Glutamatergic neuron (in vitro differentiated cells): Measurements from ENCODE around the gene EPN2. TPM values are rescaled to one million over a fixed set of nuclear protein-coding genes. Genes with fewer than 3 reads are reported as not detected.

Experiments used
- DNase-seq: peaks from one replicate; pipeline ENCODE4 v3.0.0; 2022
- H3K27ac Mint-ChIP-seq: one replicate; pipeline ENCODE4 v1.8.0; 2020; ENCODE audit warnings: mild to moderate bottlenecking, mixed read lengths, inconsistent platforms; ENCODE audit not compliant: unreplicated experiment
- H3K27me3 Mint-ChIP-seq: one replicate; pipeline ENCODE4 v1.8.0; 2020; ENCODE audit warnings: mild to moderate bottlenecking, moderate library complexity, mixed read lengths, inconsistent platforms; ENCODE audit not compliant: unreplicated experiment
- H3K36me3 Mint-ChIP-seq: one replicate; pipeline ENCODE4 v1.8.0; 2020; ENCODE audit warnings: mild to moderate bottlenecking, mixed read lengths, inconsistent platforms; ENCODE audit not compliant: unreplicated experiment
- H3K4me1 Mint-ChIP-seq: one replicate; pipeline ENCODE4 v1.8.0; 2020; ENCODE audit warnings: mild to moderate bottlenecking, low read depth, mixed read lengths, inconsistent platforms; ENCODE audit not compliant: unreplicated experiment
- H3K4me3 Mint-ChIP-seq: one replicate; pipeline ENCODE4 v1.8.0; 2020; ENCODE audit warnings: mild to moderate bottlenecking, mixed read lengths, inconsistent platforms; ENCODE audit not compliant: unreplicated experiment
- H3K9me3 Mint-ChIP-seq: one replicate; pipeline ENCODE4 v1.8.0; 2020; ENCODE audit warnings: mild to moderate bottlenecking, moderate library complexity, mixed read lengths, inconsistent platforms; ENCODE audit not compliant: unreplicated experiment
- total RNA-seq: library from RNA; stranded (reverse); fragmentation: NEBNext Ultra II Directional; extraction: Animal tissue kit (Norgen Biotek cat#: 25700); gene quantifications from one replicate; pipeline ENCODE4 v1.2.1, GENCODE V29; 2021; ENCODE audit not compliant: unreplicated experiment
- TF ChIP-seq, protein P1 (sequence below): fragments of 200-600 bp; sonication (generic); IDR thresholded peaks from one replicate; pipeline ENCODE4 v1.5.0; 2021; ENCODE audit not compliant: partially characterized antibody, unreplicated experiment

The EPN2 gene
- total RNA-seq, 1 donor from 2014 or later: 45.2 TPM

DNA sequence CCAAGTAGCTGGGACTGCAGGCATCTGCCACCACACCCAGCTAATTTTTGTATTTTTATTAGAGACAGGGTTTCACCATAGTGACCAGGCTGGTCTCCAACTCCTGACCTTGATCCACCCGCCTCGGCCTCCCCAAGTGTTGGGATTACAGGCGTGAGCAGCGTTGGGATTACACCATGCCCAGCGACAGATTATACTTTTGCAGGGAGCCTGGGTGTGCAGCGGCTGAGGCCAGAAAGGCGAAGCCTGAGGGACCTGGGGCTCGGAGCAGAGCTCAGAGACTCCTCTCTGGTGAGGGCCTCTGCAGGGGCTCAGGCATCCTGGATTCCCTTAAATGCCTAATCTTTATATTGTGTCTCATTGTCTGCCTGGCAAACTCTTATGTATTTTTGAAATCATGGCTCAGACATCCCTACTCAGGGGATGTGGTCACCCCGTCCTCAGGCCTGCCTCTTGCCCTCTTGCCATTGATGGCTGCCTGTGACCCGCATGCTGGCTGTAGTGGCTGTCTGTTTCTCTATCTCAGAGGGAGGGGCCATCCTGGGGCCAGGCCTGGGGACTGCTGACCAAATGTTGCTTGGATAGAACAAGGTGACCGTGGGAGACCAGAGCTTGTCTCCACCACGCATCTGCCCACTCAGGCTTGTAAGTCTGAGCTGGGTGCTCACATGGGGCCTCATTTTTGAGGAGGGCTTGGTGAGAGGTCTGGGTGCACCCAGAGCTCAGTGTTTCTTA, 82.8 kb downstream of the EPN2 start:
- Mint-ChIP-seq H3K4me1 (peaks cover 8% of the 10 kb centered on the region), H3K27ac (no peak overlapping the region), H3K27me3 (peaks cover 5% of the 10 kb centered on the region), H3K9me3 (peaks cover 7% of the 10 kb centered on the region), H3K4me3 (no peak overlapping the region), H3K36me3 (peaks cover 6% of the 10 kb centered on the region)
- TF ChIP-seq, protein P1, sequence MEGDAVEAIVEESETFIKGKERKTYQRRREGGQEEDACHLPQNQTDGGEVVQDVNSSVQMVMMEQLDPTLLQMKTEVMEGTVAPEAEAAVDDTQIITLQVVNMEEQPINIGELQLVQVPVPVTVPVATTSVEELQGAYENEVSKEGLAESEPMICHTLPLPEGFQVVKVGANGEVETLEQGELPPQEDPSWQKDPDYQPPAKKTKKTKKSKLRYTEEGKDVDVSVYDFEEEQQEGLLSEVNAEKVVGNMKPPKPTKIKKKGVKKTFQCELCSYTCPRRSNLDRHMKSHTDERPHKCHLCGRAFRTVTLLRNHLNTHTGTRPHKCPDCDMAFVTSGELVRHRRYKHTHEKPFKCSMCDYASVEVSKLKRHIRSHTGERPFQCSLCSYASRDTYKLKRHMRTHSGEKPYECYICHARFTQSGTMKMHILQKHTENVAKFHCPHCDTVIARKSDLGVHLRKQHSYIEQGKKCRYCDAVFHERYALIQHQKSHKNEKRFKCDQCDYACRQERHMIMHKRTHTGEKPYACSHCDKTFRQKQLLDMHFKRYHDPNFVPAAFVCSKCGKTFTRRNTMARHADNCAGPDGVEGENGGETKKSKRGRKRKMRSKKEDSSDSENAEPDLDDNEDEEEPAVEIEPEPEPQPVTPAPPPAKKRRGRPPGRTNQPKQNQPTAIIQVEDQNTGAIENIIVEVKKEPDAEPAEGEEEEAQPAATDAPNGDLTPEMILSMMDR: no peak
- no peak for DNase-seq

DNA sequence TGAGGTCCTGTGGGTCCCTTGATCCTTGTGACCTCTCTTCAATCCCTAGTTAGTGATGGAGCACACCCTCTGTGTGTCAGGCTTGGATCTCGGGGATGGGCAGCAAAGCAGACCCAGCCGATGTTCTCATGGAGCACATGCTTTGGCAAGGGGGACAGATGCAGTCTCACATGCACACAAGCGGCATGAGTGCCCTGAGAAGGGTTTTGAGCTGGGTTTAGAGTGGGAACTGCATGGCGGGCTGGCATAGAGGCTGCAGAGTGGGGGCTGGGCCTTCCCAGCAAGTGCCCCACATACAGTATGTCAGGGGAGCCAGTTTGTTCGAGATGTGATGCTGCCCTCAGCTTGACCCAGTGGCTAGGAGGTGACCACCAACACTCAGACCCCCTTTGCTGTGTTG, 83.7 kb downstream of the EPN2 start:
- TF ChIP-seq, protein P1: no peak
- H3K27ac Mint-ChIP-seq: no peak overlapping the region
- H3K9me3 Mint-ChIP-seq: peaks cover 7% of the 10 kb centered on the region
- H3K27me3 Mint-ChIP-seq: peaks cover 5% of the 10 kb centered on the region
- no peak for DNase-seq
- H3K4me3 Mint-ChIP-seq: no peak overlapping the region
- peaks cover 15% of the 10 kb centered on the region for H3K36me3 Mint-ChIP-seq
- peaks cover 8% of the 10 kb centered on the region for H3K4me1 Mint-ChIP-seq

DNA sequence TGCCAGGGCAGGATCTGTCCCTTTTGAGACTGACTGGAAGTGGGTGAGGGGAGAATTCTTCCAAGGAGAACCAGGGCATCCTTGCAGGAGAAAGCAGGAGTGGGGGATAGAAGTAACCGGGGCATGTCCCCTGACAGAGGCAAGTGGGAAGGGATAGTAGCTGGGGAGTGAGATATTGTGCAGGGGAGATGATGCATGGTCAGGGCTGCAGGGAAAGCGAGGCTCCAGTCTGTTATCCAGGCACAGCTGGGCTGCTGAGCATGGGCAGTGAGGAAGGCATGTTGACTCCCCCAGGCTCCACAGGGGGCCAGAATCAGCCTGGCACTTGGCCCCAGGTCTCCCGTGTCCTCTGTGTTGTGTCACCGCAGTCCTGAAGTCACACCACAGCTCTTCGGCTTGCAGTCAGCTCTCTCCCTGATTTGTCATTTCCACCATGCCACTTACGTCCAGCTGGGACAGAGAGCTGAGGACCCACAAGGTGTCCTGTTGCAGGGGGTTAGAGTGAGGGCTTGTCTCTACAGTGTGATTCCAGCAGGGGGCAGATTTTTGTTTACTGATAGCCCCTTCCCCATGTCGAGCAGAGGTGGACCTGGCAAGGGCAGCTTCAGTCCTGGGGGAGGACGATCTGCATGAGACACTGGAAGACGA, 84.4 kb downstream of the EPN2 start:
- H3K9me3 Mint-ChIP-seq: peaks cover 7% of the 10 kb centered on the region
- H3K4me3 Mint-ChIP-seq: no peak overlapping the region
- peaks cover 19% of the 10 kb centered on the region for H3K36me3 Mint-ChIP-seq
- H3K4me1 Mint-ChIP-seq: peaks cover 8% of the 10 kb centered on the region
- peaks cover 6% of the 10 kb centered on the region for H3K27me3 Mint-ChIP-seq
- TF ChIP-seq, protein P1: no peak
- no peak overlapping the region for H3K27ac Mint-ChIP-seq
- DNase-seq: no peak

DNA sequence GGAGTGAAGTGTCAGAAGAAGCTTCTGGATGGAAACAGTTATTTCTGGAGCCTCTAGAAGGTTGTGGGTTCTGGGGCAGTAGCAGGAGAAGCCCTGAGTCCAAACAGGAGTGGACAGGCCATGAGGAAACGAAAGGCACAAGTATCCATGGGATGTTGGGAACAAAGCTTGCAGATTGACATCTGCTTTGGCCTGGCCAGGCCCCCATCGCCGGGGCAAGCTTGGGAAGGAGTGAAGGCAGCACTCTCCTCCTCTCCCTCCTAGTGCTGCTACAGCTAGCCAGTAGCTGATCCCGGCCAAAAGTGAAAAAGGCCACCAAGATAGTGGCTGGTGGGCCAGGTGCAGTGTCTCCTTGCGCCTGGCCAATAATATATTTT, 85.0 kb downstream of the EPN2 start:
- Mint-ChIP-seq H3K4me3 (no peak overlapping the region), H3K27ac (no peak overlapping the region), H3K4me1 (peaks cover 4% of the 10 kb centered on the region), H3K36me3 (peaks cover 23% of the 10 kb centered on the region), H3K27me3 (peaks cover 7% of the 10 kb centered on the region), H3K9me3 (peaks cover 7% of the 10 kb centered on the region)
- DNase-seq: no peak
- TF ChIP-seq, protein P1: no peak

DNA sequence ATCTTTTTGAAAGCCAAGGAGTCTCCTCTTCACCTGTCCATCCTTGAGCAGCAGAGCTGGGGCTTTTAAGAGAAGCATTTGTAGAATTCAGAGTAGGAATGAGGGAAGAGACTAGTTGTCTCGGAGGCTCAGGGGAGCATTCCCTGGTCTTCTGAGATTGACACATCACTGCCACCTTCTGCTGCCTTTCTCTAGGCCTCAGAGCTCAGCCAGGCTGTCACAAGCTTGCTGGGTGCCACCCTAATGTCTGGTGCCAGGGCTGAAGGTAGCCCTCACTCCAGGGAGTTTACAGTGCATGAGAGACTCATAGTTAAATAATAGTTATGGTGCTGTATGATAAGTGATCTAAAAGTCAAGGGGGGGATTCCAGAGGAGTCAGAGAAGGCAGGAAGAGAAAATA, 85.7 kb downstream of the EPN2 start:
- Mint-ChIP-seq H3K9me3 (peaks cover 5% of the 10 kb centered on the region), H3K27ac (no peak overlapping the region), H3K36me3 (peaks cover 28% of the 10 kb centered on the region), H3K4me1 (no peaks in the 10 kb centered on the region), H3K27me3 (peaks cover 7% of the 10 kb centered on the region), H3K4me3 (no peak overlapping the region)
- DNase-seq: no peak
- TF ChIP-seq, protein P1: no peak
